GM18505 (cell line): ENCODE measurements around the gene INTS14.
"Not testable (repeated sequence)": the region's sequence is repeated elsewhere in the genome, so short reads cannot be mapped to it uniquely, and the experiment has no call there.

Experiments
- ATAC-seq: cut with Tn5 transposase; IDR thresholded peaks from one replicate; pipeline ENCODE4 v1.9.1; 2021; ENCODE audit not compliant: unreplicated experiment
- POLR2A ChIP-seq: IDR thresholded peaks from 4 replicates; pipeline ENCODE4 v1.6.1; 2011; ENCODE audit warnings: borderline replicate concordance; ENCODE audit not compliant: insufficient read depth, insufficient read length; ENCODE audit errors: extremely low read depth

The INTS14 gene

GRCh38 chr15:65618560-65619109, 7.7 kb upstream of the INTS14 start:
- TF ChIP-seq POLR2A = no peak
- no peak for ATAC-seq

GRCh38 chr15:65615887-65616286, 5.0 kb upstream of the INTS14 start:
- not testable (repeated sequence) for ATAC-seq

GRCh38 chr15:65612949-65613744, 2.2 kb upstream of the INTS14 start:
- TF ChIP-seq POLR2A = no peak
- no peak for ATAC-seq

- ATAC-seq = no peak
- TF ChIP-seq POLR2A = no peak
Measured at GRCh38 chr15:65612616-65612946, 1.6 kb upstream of the INTS14 start.

GRCh38 chr15:65611888-65612615, 1.1 kb upstream of the INTS14 start:
- TF ChIP-seq POLR2A = no peak
- ATAC-seq = no peak

- no peak for TF ChIP-seq POLR2A
- ATAC-seq = no peak
Measured at GRCh38 chr15:65603559-65603958, 7.4 kb downstream of the INTS14 start.

- TF ChIP-seq POLR2A = no peak
- ATAC-seq = no peak
Measured at GRCh38 chr15:65603134-65603533, 7.8 kb downstream of the INTS14 start.

- ATAC-seq = no peak
- TF ChIP-seq POLR2A = no peak
Measured at GRCh38 chr15:65599677-65600076, 11.3 kb downstream of the INTS14 start.

GRCh38 chr15:65598468-65598867, 12.5 kb downstream of the INTS14 start:
- no peak for TF ChIP-seq POLR2A
- ATAC-seq = no peak

GRCh38 chr15:65595960-65596359, 15.0 kb downstream of the INTS14 start:
- ATAC-seq = no peak
- no peak for TF ChIP-seq POLR2A

GRCh38 chr15:65587094-65587493, 23.8 kb downstream of the INTS14 start:
- ATAC-seq = no peak
- TF ChIP-seq POLR2A = no peak

- ATAC-seq = no peak
- no peak for TF ChIP-seq POLR2A
Measured at GRCh38 chr15:65584241-65584640, 26.7 kb downstream of the INTS14 start.

GRCh38 chr15:65583701-65584100, 27.2 kb downstream of the INTS14 start:
- ATAC-seq = no peak
- TF ChIP-seq POLR2A = no peak

- no peak for TF ChIP-seq POLR2A
- no peak for ATAC-seq
Measured at GRCh38 chr15:65580287-65580686, 30.6 kb downstream of the INTS14 start.
